GM21529 (cell line): Measurements from ENCODE around the gene S1PR4.
"Not testable (repeated sequence)": the region's sequence is repeated elsewhere in the genome, so short reads cannot be mapped to it uniquely, and the experiment has no call there.

Source experiments
- ATAC-seq: cut with Tn5 transposase; IDR thresholded peaks from one replicate; pipeline ENCODE4 v1.9.1; 2021; ENCODE audit not compliant: unreplicated experiment

Gene S1PR4

DNA sequence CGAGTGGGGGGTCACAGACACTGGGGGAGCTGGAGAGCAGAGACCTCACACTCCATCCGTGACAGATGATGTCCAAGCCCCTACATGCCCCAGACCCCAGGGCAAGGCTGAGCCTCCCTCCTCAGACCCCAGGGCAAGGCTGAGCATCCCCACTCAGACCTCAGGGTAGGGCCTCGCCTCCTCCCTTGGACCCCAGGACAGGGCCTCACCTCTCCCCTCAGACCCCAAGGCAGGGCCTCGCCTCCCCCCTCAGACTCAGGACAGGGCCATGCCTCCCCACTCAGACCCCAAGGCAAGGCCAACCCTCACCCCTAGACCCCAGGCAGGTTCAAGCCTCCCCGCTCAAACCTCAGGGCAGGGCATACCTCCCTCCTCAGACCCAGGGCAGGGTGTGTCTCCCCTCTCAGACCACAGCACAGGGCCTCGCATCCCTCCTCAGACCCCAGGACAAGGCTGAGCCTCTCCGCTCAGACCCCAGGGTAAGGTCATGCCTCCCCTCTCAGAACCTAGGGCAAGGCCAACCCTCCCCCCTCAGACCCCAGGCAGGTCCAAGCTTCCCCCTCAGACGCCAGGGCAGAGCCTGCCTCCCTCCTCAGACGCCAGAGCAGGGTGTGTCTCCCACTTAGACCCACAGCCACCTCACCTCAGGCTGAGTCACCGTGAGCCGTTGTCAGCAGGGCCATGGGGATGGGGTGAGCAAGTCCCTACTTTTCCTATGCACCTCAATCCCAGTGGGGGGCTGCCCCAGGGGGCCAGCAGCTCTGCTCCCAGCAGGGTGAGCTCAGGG, 1.7 kb upstream of the S1PR4 start:
- no peak for ATAC-seq

DNA sequence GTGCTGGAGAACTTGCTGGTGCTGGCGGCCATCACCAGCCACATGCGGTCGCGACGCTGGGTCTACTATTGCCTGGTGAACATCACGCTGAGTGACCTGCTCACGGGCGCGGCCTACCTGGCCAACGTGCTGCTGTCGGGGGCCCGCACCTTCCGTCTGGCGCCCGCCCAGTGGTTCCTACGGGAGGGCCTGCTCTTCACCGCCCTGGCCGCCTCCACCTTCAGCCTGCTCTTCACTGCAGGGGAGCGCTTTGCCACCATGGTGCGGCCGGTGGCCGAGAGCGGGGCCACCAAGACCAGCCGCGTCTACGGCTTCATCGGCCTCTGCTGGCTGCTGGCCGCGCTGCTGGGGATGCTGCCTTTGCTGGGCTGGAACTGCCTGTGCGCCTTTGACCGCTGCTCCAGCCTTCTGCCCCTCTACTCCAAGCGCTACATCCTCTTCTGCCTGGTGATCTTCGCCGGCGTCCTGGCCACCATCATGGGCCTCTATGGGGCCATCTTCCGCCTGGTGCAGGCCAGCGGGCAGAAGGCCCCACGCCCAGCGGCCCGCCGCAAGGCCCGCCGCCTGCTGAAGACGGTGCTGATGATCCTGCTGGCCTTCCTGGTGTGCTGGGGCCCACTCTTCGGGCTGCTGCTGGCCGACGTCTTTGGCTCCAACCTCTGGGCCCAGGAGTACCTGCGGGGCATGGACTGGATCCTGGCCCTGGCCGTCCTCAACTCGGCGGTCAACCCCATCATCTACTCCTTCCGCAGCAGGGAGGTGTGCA, 587 bp downstream of the S1PR4 start:
- peak; percentile 9 for ATAC-seq

DNA sequence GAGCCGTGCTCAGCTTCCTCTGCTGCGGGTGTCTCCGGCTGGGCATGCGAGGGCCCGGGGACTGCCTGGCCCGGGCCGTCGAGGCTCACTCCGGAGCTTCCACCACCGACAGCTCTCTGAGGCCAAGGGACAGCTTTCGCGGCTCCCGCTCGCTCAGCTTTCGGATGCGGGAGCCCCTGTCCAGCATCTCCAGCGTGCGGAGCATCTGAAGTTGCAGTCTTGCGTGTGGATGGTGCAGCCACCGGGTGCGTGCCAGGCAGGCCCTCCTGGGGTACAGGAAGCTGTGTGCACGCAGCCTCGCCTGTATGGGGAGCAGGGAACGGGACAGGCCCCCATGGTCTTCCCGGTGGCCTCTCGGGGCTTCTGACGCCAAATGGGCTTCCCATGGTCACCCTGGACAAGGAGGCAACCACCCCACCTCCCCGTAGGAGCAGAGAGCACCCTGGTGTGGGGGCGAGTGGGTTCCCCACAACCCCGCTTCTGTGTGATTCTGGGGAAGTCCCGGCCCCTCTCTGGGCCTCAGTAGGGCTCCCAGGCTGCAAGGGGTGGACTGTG, 1.2 kb downstream of the S1PR4 start:
- no peak for ATAC-seq

DNA sequence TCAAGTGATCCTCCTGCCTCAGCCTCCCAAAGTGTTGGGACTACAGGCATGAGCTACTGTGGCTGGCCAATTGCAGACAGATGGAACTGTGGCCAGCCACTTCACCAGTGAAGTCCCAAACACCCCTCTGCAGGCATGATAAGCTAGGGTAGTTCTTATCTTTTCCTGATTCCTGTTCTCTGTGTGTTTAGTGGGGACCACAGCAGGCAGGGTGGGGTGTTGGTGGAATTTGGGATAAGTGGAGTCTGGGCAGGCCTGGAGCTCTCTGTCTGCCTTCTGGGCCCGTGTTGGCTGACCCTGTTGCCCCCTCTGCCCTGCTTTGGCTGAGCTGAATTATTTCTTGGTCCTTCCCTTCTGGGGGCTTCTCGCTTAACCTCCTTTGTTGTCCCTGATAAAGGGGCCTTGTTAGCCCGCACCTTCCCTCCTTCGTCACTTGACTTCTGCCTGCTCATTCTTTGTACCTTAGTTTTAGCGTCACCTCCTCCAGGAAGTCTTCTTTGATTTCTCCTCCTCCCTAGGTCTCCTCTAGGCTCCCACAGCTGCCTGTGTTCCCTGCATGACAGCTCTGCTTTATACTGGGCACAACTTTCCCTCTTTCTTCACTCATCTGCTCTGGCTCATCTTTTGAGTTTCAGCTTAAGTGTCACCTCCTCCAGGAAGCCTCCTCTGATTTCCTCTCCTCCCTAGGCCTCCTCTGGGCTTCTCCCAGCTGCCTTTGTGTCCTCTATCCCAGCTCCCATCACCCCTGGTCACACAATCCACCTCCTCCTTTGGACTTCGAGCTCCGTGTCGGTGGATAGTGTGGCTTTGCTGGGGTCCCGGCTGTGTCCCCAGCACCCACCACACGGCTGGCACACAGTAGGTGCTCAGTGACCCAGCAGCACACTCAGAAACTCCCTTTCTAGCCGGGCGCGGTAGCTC, 5.4 kb downstream of the S1PR4 start:
- ATAC-seq: no peak

DNA sequence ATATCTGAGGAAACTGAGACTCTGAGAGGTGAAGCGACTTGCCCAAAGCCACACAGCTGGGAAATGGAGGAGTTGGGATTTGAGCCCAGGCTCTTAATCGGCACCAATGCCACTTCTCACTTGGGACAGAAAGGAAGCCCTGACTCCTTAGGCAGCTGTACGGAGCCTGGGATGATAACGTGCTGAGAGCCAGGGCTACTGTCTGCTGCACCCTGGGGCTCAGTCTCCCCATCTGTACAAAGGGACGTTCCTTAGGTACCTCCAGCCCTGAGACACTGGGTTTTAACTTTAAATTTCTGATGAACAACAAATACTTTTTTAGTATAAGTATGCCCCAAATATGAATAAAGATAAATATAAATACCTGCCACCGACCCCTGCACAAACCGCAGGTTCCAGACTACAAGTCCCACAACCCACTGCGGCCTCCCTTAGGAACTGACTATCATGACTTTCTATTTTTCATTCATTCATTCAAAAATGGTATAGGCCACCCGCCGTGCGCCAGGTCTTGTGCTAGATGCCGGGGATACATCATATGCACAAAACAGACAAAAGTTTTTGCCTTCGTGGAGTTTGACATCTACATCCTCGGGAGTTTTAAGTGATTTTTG, 6.4 kb downstream of the S1PR4 start:
- ATAC-seq: peak; percentile 26

DNA sequence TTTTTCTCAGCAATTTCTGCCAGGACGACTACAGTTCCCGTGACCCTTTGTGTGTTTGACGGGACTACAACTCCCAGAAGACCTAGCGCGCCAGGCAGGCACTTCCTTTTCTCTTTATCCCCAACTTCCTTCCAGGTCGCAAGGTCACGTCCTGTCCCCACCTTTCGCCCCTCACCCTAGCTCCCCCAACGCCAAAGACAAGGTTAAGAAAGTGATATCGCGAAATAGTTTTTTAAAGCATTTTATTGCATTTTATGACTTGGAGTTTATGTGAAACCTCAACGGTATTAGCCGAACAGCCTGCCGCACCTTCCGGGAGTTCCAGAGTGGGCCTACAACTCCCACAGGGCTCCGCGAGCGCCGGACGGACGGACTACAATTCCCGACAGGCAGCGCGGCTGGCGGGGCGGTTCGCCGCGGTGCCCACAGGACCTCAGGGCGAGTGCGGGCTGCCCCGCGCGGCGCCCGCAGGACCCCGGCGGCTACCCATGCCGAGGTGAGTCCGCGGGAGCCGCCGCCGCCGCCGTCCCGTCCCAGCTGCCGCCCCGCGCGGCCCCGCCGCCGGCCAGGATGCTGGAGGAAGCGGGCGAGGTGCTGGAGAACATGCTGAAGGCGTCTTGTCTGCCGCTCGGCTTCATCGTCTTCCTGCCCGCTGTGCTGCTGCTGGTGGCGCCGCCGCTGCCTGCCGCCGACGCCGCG, 7.0 kb downstream of the S1PR4 start, which contains the start of gene NCLN:
TSS of gene NCLN (plus strand) at position 470 of the 699 bp plus-strand sequence. CDS start at position 571, 101 bp downstream.
- ATAC-seq: peak; percentile 68

DNA sequence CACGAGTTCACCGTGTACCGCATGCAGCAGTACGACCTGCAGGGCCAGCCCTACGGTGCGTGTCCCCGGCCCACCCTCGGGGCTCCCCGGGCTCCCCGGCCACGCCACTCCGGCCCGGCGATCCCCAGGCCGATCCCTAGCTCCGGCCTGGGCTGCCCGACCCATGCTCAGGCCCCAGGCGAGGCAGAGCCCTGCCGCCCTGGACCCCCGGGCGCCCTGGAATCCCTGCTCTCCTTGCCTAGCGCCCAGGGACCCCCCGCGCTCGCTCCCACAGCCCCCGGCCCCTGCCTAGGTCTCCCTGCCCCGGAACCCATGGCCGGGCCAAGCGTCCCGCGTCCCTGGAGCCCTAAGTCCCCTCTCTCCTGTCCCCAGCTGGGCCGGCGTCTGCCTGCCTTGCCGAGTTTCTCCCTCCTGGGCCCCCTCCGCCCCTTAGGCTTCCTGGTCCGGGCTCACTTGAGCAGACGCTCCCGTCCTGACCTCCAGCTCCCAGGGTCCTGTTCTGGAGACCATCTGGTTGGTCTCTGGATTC, 7.7 kb downstream of the S1PR4 start:
- no peak for ATAC-seq

DNA sequence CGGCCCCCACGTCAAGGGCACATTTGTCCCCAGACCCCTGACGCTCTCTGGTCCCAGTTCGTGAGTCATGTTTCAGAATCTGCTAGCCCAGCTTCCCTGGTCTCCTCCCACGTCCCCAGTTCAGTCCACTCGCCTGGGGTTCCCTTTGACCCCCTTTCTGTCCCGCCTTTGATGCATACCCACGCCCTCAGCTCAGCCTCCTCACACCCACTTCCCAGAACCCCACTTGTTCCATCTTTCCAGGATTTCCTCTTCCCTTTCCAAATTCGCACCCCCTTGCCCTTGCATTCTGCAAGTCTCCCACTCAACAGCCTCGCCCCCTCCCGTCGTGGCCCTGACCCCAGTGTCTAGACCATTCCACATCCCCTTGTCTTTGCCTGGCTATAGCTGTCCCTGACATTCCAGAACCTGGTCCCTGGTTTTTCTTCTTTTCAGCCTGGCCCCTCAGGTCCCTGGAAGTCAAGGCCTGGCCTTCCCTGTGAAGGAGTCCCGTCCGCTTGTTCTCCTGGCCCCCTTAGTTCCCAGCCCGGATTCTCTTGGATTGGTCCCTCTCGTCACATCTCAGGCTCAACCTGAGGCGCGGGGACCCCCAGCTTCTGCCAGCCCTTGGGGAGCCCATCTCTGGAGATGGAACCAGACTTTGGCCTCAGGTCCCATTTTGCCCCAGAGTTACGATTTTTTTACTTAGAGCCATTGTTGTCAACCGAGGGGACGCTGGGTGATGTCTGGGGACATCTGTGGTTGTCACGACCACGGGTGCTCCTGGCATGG, 8.5 kb downstream of the S1PR4 start:
- no peak for ATAC-seq

DNA sequence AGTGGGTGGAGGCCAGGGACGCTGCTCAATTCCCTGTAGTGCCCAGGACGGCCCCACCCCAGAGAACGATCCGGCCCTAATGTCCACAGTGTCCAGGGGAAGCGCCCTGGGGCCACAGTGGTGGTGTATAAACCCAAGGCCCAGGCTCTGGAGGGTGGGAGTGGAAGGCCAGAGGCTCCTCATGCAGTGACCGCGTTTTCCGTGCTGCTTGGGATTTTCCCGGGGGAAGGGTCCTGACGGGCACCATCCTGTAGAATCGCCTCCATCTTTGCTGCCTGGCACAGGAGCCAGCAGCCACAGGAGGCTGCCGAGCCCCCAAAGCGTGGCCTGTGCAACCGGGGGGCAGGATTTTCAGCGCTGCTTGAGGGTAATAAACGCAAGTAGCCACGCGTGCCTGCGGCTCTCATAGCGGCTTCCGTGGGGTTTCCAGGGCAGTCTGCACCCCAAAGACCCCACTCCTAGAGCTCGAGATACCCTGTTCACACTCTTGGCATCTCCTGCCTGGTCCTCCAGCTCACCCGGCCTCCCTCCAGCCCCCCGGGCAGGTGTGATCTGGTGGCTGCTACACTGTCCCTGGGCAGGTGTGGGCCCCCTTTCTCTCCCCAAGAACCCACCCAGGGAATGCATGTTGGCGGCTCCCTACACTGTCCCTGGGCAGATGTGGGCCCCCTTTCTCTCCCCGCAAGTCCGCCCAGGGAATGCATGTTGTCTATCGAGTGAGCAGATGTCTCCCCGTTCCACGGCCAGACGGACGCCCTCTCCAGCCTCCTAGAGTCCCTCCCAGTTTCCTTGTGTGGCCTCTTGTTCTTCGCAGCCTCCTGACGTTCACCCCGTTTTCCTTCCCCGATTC, 9.3 kb downstream of the S1PR4 start:
- no peak for ATAC-seq

DNA sequence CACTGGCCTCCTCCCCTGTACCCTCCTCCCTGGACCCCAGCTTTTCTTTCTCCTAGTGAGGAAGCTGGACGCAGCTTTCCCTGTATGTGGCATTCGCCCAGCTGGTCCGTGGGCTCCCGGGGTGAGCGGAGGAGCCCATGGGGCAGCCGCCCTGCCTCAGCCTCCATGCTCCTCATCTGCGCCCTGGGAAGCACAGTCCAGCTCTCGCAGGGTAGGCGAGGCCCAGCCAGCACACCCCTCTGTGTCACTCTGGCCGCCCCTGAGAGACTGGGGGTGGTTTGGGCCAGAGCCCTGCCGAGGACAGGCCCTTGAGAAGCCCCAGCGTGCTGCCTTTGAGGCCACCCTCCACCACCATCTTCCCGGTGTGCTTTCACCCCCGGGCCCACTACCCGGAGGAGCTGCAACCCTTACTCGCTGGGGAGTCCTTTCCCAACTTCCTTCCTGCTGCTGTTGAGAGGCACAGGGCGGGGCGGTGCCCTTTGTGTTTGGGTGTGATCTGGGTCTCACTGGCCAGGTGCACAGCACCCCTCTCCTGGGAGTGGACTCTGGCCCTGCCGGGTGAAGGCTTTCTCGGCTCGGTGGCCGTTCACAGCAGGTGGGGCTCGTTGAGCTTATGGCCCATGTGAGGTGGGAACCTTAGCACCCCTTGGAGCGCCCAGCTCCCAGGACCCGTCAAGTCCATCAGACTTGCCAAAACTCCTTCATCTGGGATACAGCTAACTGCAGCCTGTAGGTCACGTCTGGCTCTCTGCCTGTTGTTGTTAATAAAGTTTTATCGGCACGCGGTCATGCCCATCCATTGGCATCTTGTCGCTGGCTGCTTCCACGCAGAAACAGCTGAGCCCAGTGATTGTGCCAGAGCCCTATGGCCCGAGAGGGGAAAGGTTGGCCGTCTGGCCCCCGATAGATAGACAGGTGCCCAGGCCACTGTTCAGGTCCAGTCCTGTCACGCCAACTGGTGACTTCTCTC, 10.3 kb downstream of the S1PR4 start:
- no peak for ATAC-seq

DNA sequence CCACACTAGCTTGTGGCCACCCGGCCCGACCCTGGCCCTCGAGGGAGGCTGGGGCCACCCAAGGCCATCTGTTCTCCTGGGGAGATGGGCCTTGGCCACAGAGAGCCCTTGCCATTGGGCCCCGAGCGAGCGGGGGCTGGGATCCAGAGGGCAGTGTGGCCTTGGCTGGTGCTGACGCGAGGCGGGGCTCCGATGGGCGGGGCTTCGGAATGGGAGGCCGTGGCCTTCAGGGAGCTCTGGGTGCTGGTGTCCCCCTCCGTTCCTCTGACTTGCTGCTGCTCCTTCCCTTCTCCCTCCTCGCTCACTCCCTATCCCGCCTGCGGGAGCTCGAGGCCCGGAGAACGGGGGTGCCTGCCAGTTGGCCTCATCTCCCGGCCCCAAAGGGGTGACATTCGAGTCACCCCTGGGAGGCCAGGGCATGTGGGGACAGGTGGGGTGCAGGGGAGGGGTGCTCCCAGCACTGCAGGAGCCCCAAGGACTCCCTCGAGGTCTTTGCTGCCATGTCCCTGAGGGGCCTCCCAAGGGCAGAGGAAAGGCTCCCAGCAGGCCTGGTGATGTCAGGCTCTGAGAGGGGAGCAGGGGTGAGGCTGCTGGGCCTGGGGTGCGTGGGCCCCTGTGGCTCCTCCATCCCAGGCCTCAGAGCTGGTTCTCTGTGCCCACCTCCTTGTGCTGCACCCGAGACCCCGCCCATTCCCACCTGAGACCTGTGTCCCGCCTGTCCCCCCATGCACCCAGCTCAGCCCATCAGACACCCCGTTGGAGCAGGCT, 11.3 kb downstream of the S1PR4 start:
- no peak for ATAC-seq

DNA sequence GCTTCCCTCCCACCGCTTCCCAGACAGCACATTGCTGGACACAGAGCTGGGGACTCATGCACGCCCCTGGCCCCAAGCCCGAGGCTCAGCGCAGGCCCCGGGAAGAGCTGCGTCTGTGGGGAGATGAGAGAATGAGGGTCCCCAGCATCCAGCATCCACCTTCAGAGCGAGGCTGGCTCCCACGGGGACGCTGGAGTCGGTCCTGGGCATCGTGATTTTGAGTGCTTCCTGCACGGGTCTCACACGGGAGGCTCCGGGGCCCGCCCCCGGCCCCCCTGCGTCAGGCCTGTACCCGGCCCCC, 11.9 kb downstream of the S1PR4 start:
- ATAC-seq: no peak

DNA sequence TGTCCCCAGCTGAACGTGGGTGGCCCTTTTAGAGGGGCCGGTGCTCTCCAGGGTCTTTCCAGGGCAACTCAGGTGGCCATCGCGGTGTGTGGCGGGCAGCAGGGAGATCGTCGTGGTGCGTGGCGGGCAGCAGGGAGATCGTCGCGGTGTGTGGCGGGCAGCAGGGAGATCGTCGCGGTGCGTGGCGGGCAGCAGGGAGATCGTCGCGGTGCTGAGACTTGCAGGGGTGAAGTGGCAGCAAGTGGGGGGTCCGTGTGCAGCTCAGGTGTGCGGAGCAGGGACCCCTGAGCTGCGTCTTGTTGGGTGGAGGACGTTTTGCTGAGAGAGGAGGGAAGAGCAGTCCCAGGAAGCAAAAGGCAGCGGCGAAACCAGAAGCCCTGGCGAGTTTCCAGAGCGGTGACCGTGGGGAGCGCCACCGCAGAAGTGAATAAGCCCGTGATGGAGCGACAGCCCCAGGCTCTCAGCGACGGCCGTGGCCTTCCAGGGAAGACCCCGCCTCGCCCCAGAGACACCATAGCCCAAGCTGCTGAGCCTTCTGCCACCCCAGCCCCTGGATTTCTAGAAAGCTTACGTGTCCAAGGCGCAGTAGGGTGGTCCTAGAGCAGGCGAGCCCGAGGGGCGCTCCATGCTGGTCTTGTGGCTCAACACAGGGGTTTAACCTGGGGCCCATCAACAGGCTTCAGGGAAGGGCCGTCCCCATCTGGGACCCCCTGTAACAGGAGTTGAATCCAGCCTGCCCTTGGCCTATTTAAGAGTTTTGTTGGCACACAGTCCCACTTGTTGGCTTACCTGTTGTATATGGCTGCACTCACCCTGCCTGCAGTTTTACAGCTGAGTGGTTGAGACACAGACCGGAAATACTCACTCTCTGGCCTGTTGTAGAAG, 12.6 kb downstream of the S1PR4 start:
- ATAC-seq: no peak

DNA sequence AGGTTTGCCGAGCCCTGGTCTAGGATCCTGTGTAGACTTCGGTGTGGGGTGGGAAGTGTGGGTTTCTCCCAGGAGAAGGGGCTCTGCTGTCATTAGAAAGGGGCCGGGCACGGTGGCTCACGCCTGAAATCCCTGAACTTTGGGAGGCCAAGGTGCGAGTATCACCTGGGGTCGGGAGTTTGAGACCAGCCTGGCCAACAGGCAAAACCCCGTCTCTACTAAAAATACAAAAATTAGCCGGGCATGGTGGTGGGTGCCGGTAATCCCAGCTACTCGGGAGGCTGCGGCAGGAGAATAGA, 13.2 kb downstream of the S1PR4 start:
- not testable (repeated sequence) for ATAC-seq

DNA sequence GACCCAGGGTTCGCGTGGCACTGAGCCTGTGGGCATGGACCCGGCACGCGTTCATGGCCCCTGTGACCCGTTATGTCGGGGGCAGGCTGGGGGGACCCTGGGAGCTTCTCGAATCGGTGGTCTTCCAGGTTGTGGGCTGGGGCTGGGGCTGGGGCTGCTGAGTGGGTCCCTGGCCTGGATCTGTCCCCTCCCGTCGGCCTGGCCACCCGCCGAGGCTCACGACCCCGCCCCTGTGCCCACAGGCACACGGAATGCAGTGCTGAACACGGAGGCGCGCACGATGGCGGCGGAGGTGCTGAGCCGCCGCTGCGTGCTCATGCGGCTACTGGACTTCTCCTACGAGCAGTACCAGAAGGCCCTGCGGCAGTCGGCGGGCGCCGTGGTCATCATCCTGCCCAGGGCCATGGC, 13.7 kb downstream of the S1PR4 start:
- ATAC-seq: no peak
